Superior temporal gyrus (tissue), 1 donor: ENCODE results near the gene CLDN6.
"Not testable (repeated sequence)": the region's sequence is repeated elsewhere in the genome, so short reads cannot be mapped to it uniquely, and the experiment has no call there.

Source experiments
- DNase-seq: peaks from one replicate; pipeline ENCODE4 v3.0.0-alpha.2; 2016; ENCODE audit errors: extremely low spot score

The CLDN6 gene

GRCh38 chr16:3052571-3053329, 34.8 kb upstream of the CLDN6 start:
- not testable (repeated sequence) for DNase-seq

GRCh38 chr16:3051494-3051893, 33.5 kb upstream of the CLDN6 start:
- no peak for DNase-seq

GRCh38 chr16:3051009-3051408, 33.0 kb upstream of the CLDN6 start:
- DNase-seq, result no peak

GRCh38 chr16:3050487-3050886, 32.5 kb upstream of the CLDN6 start:
- no peak for DNase-seq

- DNase-seq, result no peak
Observed at GRCh38 chr16:3049921-3050481, 32.0 kb upstream of the CLDN6 start.

- DNase-seq, result no peak
Observed at GRCh38 chr16:3047387-3047720, 29.4 kb upstream of the CLDN6 start.

- no peak for DNase-seq
Observed at GRCh38 chr16:3046641-3047386, 28.8 kb upstream of the CLDN6 start.

GRCh38 chr16:3045758-3046640, 28.0 kb upstream of the CLDN6 start, which contains the start of gene MMP25:
Gene MMP25 (plus strand): TSS chr16:3046561. CDS start chr16:3046918, 357 bp downstream.
- DNase-seq, result no peak

GRCh38 chr16:3044708-3045107, 26.7 kb upstream of the CLDN6 start:
- no peak for DNase-seq

GRCh38 chr16:3042376-3042775, 24.4 kb upstream of the CLDN6 start:
- DNase-seq, result no peak

- no peak for DNase-seq
Observed at GRCh38 chr16:3038896-3039295, 20.9 kb upstream of the CLDN6 start.

GRCh38 chr16:3038256-3038655, 20.3 kb upstream of the CLDN6 start:
- no peak for DNase-seq

GRCh38 chr16:3036726-3037315, 18.8 kb upstream of the CLDN6 start, which contains the start of gene BICDL2:
Gene BICDL2 (minus strand): TSS chr16:3036944. CDS start chr16:3035496, 1,448 bp downstream.
- DNase-seq, result no peak

- no peak for DNase-seq
Observed at GRCh38 chr16:3035972-3036725, 18.2 kb upstream of the CLDN6 start.

- no peak for DNase-seq
Observed at GRCh38 chr16:3035289-3035971, 17.4 kb upstream of the CLDN6 start.

- DNase-seq, result no peak
Observed at GRCh38 chr16:3032624-3033023, 14.6 kb upstream of the CLDN6 start.

- no peak for DNase-seq
Observed at GRCh38 chr16:3030222-3031212, 12.5 kb upstream of the CLDN6 start.

- no peak for DNase-seq
Observed at GRCh38 chr16:3029491-3030221, 11.7 kb upstream of the CLDN6 start.
